SH-SY5Y (cell line): ENCODE results near the gene ROBO1.
A peak's percentile ranks its signal among the peaks of the same experiment; 100 is the strongest.

Source experiments
- GATA2 ChIP-seq: IDR thresholded peaks from 2 replicates; pipeline ENCODE4 v1.6.1; 2011; ENCODE audit warnings: mild to moderate bottlenecking, low read depth, low read length
- GATA3 ChIP-seq: IDR thresholded peaks from 2 replicates; pipeline ENCODE4 v1.6.1; 2011; ENCODE audit warnings: low read depth, mild to moderate bottlenecking, low read length, moderate library complexity

The ROBO1 gene

DNA sequence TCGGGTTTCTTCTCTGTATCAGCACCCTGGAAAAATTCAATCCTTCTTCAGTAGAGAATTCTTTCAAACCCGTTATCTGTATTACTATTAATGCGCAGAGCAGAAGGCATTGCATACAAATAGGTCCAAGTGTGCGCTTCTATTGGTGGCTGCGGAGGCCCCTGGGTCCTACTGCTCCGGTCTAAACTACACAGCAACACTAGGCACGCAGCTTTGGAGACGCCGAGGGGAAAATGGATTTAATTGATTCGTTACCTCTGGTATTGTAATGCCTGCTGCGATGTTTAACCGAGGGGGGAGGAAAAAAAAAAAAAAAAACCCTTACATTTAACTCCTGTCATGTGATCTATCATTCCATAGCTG, at the start of gene ROBO1:
Gene ROBO1 (minus strand): TSS at position 94 of the 363 bp plus-strand sequence.
- TF ChIP-seq GATA2 = no peak
- no peak for TF ChIP-seq GATA3

- no peak for TF ChIP-seq GATA3
- no peak for TF ChIP-seq GATA2
Measured at GRCh38 chr3:79817224-79817623, 49.4 kb upstream of the ROBO1 start.

GRCh38 chr3:79815478-79815877, 47.7 kb upstream of the ROBO1 start:
- TF ChIP-seq GATA3 (no peak), GATA2 (no peak)

GRCh38 chr3:79810581-79810980, 42.8 kb upstream of the ROBO1 start:
- no peak for TF ChIP-seq GATA2
- TF ChIP-seq GATA3 = no peak

DNA sequence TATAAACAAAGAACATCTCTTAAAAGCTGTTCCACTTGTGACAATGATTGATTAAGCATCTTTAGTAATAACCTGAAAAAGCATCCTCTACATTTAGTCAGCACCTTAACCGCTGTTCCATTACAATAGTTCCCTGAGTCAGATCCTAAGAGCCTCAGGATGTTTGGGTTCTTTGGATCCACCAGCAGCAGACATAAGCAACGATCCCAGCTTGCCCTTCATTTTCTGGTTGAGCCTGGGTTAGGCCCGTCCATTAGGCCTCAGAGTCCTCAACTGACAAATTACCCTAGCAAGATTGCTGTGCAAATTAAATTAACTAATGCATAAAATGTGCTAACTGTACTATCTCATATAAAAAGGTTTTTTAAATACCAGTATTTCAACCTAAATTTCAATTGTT, 42.3 kb upstream of the ROBO1 start:
- TF ChIP-seq GATA3 (no peak), GATA2 (no peak)

- TF ChIP-seq GATA3 (no peak), GATA2 (no peak)
Measured at GRCh38 chr3:79809106-79809505, 41.3 kb upstream of the ROBO1 start.

DNA sequence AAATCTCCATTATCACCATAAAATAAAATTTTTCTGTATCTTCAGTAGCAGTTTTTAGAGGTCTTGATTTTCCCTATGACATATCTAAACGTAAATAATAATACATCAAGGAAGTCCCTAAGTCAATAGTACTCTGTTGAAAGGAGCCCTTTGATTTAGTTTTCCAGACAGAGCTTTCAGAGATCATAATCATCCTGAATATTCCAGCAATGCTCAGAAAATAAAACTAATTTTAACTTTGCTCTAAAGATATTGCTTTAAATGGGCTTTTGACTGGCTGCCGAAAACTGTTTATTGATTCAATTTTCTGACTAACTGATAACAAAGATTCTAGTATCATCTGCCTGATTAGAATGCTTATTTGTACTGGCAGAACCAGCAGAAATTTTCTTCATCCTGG, 40.7 kb upstream of the ROBO1 start:
- TF ChIP-seq GATA3 = peak; percentile 34; the same call in 1 of the 2 replicates
- no peak for TF ChIP-seq GATA2

- TF ChIP-seq GATA3 = no peak
- TF ChIP-seq GATA2 = no peak
Measured at GRCh38 chr3:79773291-79773690, 5.5 kb upstream of the ROBO1 start.

DNA sequence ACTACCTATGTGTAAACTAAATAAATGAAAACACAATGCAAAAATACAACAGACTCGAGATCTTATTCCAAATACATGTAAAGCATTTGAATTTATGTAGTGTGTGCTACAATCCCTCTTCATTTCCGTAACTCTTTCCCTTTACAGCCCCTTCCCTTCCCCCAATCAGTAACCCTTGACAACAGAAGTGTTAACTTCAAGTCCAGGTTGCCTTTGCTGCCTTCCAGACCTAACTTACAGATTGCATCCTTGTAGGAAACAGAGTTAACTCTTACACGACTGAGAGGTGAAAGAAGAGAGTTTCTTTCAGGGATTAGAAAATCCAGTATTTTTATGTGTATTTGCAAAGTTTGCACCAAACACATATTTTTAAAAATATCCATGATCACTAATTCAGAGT, 1.4 kb upstream of the ROBO1 start:
- no peak for TF ChIP-seq GATA2
- no peak for TF ChIP-seq GATA3

- TF ChIP-seq GATA2 (no peak), GATA3 (no peak)
Measured at GRCh38 chr3:79767194-79767904, 449 bp downstream of the ROBO1 start.

DNA sequence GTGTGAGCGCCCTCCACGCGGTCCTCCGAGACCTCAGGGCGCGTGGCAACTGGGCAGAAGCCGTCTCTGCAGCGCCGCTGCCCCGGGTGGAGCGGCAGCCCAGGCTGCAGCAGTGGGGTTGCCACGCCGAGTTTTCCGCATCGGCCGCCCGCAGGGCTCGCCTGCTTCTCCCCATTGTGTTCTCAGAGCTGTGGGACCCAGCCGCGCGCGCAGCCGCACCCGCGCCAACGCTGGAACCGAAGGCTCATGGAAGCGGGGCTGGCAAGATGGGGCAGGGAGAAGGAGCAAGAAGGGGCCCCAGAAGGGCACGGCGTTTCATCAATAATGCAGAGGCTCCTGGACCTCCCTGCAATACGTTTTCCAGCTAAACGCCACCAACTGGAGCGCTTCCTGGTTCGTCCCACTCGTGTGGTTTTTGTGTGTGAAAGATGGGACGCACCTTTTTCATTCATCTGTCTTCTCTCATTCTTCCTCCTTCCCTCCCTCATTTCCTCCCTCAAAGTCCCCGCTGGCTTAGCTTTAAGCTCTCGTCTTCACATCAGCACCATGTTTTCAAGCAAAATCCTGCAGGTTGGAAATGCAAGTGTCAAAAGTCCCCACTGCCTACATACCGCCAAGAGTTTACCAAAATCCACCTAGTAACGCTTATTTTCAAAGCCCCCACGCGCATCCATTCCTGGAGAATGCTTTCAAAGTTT, 1.2 kb downstream of the ROBO1 start:
- TF ChIP-seq GATA3 (no peak), GATA2 (no peak)

DNA sequence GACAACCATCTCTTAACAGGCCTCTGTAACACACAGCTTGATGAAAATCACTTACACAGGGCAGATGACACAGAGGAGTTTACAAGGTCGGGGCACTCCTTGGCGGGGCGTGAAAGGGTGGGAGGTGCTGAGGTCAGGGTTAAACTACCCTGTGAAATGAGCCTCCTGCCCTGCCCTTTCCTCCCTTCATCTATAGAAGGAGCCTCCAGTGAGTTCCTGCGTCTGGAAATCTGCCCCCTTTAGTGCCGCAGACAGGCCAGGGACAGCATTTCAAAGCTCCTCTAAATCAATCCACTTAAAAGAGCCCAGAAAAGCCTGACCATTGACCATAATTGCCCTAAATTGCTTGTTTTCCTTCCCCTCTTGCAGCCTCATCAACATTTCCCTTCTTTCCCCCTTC, 1.9 kb downstream of the ROBO1 start:
- TF ChIP-seq GATA3 = no peak
- no peak for TF ChIP-seq GATA2

DNA sequence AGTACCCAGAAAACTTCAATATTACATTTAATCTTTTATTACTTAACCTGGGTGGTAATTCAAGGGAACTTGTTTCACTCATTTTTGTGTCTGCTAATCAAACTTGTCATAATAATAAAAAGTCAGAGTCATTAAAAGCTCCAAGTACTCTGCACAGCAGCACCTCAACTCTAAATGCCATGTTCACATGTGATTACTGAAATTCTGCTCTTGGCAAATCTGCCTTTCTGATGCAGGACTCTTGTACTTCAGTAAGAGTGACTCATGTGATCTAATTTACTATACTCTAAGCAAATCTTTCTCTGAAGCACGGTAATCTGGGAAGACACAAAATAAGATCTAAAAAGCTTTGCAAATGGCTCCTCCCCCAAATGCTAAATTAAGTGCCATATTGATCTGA, 6.4 kb downstream of the ROBO1 start:
- TF ChIP-seq GATA3 (no peak), GATA2 (no peak)

GRCh38 chr3:79751703-79752102, 16.1 kb downstream of the ROBO1 start:
- TF ChIP-seq GATA2 = no peak
- no peak for TF ChIP-seq GATA3

DNA sequence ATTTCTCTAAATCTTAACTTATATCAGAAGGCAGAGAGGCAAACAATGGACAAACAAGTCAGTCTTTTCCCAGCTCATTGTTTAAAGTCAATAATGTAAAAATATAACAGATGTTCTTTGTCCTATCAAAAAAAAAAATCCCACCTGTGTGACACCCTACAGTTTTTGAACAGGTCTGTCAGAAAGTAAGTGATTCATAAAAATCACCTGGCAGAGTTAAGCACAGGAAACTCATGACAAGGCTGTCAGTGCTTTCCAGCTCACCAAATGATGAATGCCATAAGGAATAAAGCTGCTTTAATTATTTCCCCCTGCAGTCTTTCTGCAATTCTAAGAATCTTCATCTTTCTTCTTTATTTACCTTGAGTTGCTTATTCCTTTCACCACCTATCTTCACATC, 30.3 kb downstream of the ROBO1 start:
- no peak for TF ChIP-seq GATA3
- no peak for TF ChIP-seq GATA2
